Mucosa of rectum (tissue), 2 donors: ENCODE data around the gene COL2A1.

Experiments
- H3K27ac ChIP-seq, 2 donors: one replicate each; pipeline ENCODE4 v1.7.0; 2013; ENCODE audit warnings: inconsistent platforms in 2 of 2, low read depth in 2 of 2, low read length in 2 of 2
- H3K27me3 ChIP-seq, 2 donors: one replicate each; pipeline ENCODE4 v1.7.0; 2013; ENCODE audit warnings: low read length in 2 of 2; ENCODE audit not compliant: control insufficient read depth in 2 of 2, insufficient read depth in 2 of 2
- H3K36me3 ChIP-seq, 2 donors: one replicate each; pipeline ENCODE4 v1.7.0; 2013; ENCODE audit warnings: low read length in 2 of 2; ENCODE audit not compliant: control insufficient read depth in 2 of 2, insufficient read depth in 2 of 2
- H3K4me1 ChIP-seq, 2 donors: one replicate each; pipeline ENCODE4 v1.7.0; 2013; ENCODE audit warnings: low read length in 2 of 2, mild to moderate bottlenecking in 1 of 2; ENCODE audit not compliant: control insufficient read depth in 2 of 2, insufficient read depth in 2 of 2
- H3K4me3 ChIP-seq, 2 donors: one replicate each; pipeline ENCODE4 v1.7.0; 2013; ENCODE audit warnings: low read length in 2 of 2
- H3K9ac ChIP-seq, 2 donors: one replicate each; pipeline ENCODE4 v1.7.0; 2013; ENCODE audit warnings: low read length in 2 of 2, low read depth in 1 of 2, mild to moderate bottlenecking in 1 of 2
- H3K9me3 ChIP-seq, 2 donors: one replicate each; pipeline ENCODE4 v1.7.0; 2013; ENCODE audit warnings: low read length in 2 of 2; ENCODE audit not compliant: control insufficient read depth in 2 of 2
- donor health status: healthy.
- donor health status: Normal muscosa, but diverticular disease.

The COL2A1 gene

DNA sequence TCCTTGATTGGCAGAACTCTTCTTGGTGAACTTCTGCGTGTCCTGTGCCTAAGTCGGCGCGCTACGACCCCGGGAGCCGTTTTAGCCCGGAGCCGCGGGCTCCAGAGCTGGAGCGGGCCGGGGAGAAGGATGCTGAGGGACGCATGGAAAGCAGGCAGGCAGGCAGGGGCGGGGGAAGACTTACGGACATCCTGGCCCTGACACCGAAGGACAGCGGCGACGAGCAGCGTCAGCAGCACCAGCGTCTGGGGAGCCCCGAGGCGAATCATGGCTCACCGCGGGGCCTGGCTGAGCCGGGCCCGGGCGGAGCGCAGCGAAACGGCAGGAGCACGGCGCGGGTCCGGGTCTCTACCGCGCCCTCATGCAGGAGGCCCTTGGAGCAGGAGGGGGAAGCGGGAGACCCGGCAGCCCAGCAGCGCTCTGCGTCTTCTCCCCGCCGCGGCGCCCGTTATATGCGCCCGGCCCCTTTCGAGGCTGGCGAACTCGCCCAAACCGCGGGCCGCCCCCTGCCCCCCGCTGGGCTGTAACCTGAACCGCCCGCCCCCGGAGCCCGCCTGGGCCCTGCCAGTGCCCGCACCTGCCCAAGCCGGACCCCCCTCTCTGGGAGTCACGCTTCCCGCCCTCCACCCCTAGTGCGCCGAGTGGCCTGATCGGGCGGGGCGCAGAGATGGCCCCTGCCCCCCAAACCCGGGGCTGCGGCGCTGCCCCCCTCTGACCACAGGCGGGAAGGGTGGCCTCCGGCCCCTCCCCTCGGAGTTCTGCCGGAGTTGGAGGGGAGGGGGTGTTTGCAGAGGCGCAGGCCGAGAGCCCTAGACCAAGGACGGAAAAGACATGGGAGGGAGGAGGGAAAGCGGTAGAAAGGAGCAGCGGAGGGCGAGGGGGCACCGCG, at the start of gene COL2A1:
COL2A1 (minus strand) TSS at position 424 of the 889 bp plus-strand sequence; CDS start at position 269, 155 bp downstream.
- H3K36me3 ChIP-seq: no peaks in the 10 kb centered on the region
- no peak within 1 kb of the TSS for H3K9ac ChIP-seq
- H3K27ac ChIP-seq: no peak within 1 kb of the TSS
- peaks cover 33 to 37% of the 10 kb centered on the region in 2 donors for H3K4me1 ChIP-seq
- H3K9me3 ChIP-seq: no peaks in the 10 kb centered on the region
- peaks cover 44 to 56% of the 10 kb centered on the region in 2 donors for H3K27me3 ChIP-seq
- H3K4me3 ChIP-seq: peak within 1 kb of the TSS; percentile 25 to 28

DNA sequence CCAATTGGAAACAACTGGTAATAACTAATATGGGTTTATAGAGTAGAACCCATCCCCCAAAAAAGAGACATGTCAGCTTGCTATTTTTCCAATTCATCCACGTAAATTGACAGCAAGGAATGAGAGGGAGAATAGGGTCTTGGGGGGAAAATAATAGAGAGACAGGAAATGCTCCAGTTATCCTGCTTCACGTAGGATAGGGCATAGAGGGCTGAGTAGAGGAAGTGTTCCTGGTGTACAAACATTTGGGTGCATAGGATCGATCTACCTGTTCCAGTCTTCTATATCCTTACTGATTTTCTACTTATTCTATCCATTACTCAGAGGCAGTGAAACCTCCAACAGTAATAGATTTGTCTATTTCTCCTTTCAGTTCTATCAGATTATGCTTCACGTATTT, 49.6 kb upstream of the COL2A1 start:
- Histone ChIP-seq H3K27me3 (no peaks in the 10 kb centered on the region), H3K4me1 (no peaks in the 10 kb centered on the region), H3K9ac (no peak overlapping the region), H3K27ac (no peak overlapping the region), H3K4me3 (no peak overlapping the region), H3K36me3 (peaks cover 4 to 19% of the 10 kb centered on the region in 2 donors), H3K9me3 (no peaks in the 10 kb centered on the region)

DNA sequence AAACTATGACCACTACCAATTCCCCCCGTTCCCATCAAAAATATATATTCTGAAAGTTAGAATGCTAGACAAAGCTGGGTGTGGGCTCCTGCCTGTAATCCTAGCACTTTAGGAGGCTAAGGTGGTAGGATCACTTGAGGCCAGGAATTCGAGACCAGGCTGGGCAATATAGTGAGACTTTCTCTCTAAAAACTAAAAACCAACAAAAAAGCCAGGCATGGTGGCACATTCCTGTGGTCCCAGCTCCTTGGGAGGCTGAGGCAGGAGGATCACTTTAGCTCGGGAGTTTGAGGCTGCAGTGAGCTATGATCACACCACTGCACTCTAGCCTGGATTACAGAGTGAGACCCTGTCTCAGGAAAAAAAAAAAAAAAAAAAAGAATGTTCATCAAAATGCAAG, 48.8 kb upstream of the COL2A1 start:
- Histone ChIP-seq H3K9ac (no peak overlapping the region), H3K4me1 (no peaks in the 10 kb centered on the region), H3K27me3 (no peaks in the 10 kb centered on the region), H3K4me3 (no peak overlapping the region), H3K27ac (no peak overlapping the region), H3K9me3 (no peaks in the 10 kb centered on the region), H3K36me3 (peaks cover 5 to 20% of the 10 kb centered on the region in 2 donors)

DNA sequence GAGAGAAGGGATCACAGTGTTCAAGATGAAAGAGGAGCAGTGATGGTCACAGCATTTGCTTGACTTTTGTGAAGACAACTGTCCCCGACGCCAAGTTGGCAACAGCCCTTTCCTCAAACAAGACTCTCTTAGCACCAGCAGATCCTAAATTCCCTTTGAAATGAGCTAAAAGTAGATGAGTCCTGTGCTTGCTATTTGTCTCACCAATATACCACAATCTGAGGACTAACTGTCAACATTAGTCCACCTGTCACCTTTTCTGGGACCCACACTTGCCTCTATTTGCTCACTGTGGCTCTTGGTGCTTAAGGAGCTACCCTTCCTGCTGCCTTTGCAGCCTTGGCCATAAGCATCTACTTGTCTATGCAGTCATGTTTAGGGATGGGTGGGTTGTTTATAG, 47.4 kb upstream of the COL2A1 start:
- no peak overlapping the region for H3K9ac ChIP-seq
- H3K9me3 ChIP-seq: no peaks in the 10 kb centered on the region
- no peaks in the 10 kb centered on the region for H3K27me3 ChIP-seq
- no peak overlapping the region for H3K27ac ChIP-seq
- no peak overlapping the region for H3K4me3 ChIP-seq
- H3K36me3 ChIP-seq: peaks cover 17 to 32% of the 10 kb centered on the region in 2 donors
- no peaks in the 10 kb centered on the region for H3K4me1 ChIP-seq

GRCh38 chr12:48050174-48050573, 45.9 kb upstream of the COL2A1 start:
- Histone ChIP-seq H3K4me3 (no peak overlapping the region), H3K27ac (no peak overlapping the region), H3K9ac (no peak overlapping the region), H3K36me3 (peaks cover 19 to 44% of the 10 kb centered on the region in 2 donors), H3K4me1 (no peaks in the 10 kb centered on the region), H3K27me3 (no peaks in the 10 kb centered on the region), H3K9me3 (no peaks in the 10 kb centered on the region)

GRCh38 chr12:48045965-48046518, 41.8 kb upstream of the COL2A1 start:
- no peak overlapping the region for H3K9ac ChIP-seq
- peaks cover 28 to 54% of the 10 kb centered on the region in 2 donors for H3K36me3 ChIP-seq
- no peaks in the 10 kb centered on the region for H3K4me1 ChIP-seq
- no peaks in the 10 kb centered on the region for H3K9me3 ChIP-seq
- no peak overlapping the region for H3K27ac ChIP-seq
- no peak overlapping the region for H3K4me3 ChIP-seq
- H3K27me3 ChIP-seq: no peaks in the 10 kb centered on the region

GRCh38 chr12:48045061-48045846, 41.0 kb upstream of the COL2A1 start:
- no peak overlapping the region for H3K9ac ChIP-seq

DNA sequence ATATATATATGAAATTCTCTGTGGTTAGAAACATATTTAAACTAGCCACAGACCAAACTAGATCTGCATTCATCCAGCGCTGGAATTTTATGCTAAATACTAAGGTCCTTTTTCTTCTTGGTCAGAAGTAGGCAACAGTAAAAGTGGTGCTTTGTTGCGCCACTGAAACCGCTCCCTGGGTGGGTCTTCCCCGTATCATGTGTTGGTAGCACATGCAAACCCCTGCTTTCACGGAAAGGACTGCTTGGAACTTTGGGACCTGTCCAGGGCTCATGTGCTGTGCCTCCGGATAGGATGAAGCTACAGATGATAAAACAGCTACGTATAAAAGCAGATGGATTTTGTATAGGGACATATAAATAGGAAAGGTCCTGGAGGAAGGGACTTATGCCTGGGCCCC, 40.1 kb upstream of the COL2A1 start:
- H3K9me3 ChIP-seq: no peaks in the 10 kb centered on the region
- no peak overlapping the region for H3K4me3 ChIP-seq
- peaks cover 28 to 50% of the 10 kb centered on the region in 2 donors for H3K36me3 ChIP-seq
- H3K27me3 ChIP-seq: no peaks in the 10 kb centered on the region
- H3K9ac ChIP-seq: no peak overlapping the region
- H3K27ac ChIP-seq: no peak overlapping the region
- H3K4me1 ChIP-seq: peaks cover 6 to 7% of the 10 kb centered on the region in 2 donors

More at GRCh38 chr12:48045061-48045846, 41.0 kb upstream of the COL2A1 start:
- Histone ChIP-seq H3K4me1 (no peaks in the 10 kb centered on the region), H3K4me3 (no peak overlapping the region), H3K27ac (no peak overlapping the region), H3K9me3 (no peaks in the 10 kb centered on the region), H3K36me3 (peaks cover 28 to 53% of the 10 kb centered on the region in 2 donors), H3K27me3 (no peaks in the 10 kb centered on the region)

DNA sequence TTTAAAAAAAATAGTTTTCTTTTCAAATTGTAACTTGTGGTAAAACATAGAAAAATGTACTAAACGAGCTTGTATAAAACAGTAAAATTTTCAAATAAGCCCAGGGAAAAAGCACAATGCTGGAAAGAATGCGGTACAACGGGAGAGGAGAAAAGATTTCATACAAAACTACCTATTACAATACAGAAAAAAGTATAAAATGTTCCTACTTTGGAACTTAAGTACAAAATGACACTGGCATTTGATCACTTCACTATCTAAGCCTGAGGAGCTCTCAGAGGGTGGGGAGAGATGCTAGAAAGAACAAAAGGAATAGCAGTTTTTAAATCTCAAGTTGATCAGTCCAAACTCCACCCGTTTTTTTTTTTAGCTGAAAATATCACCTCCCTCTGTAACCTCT, 39.5 kb upstream of the COL2A1 start:
- no peaks in the 10 kb centered on the region for H3K9me3 ChIP-seq
- H3K36me3 ChIP-seq: peaks cover 28 to 45% of the 10 kb centered on the region in 2 donors
- H3K4me3 ChIP-seq: no peak overlapping the region
- no peak overlapping the region for H3K27ac ChIP-seq
- H3K4me1 ChIP-seq: peaks cover 10 to 11% of the 10 kb centered on the region in 2 donors
- H3K27me3 ChIP-seq: no peaks in the 10 kb centered on the region
- no peak overlapping the region for H3K9ac ChIP-seq
